ENCODE results near the gene PTPN6.

- no peak for TF ChIP-seq CTCF (IDR thresholded peaks at IDR 0.05; ENCODE audit: insufficient read depth, low read length)
- no peak for TF ChIP-seq GABPA (IDR thresholded peaks at IDR 0.05; ENCODE audit: low read depth)
These were observed 23.0 kb downstream of the PTPN6 start for GRCh38 chr12:6974180-6974579.
